Spleen (tissue), 7 donors: ENCODE results near the gene MIA2.

Experiments used
- POLR2AphosphoS5 ChIP-seq, 3 donors: sonication (generic); formaldehyde crosslinking; IDR thresholded peaks; one replicate each; pipeline ENCODE4 v1.5.1; 2017; ENCODE audit warnings: antibody characterized with exemption in 3 of 3
- TF ChIP-seq, protein P1 (sequence below), 11 experiments: fragments of 200-600 bp in 7 of 11; fragments of 450-650 bp in 4 of 11; sonication (generic) in 4 of 11; IDR thresholded peaks in 8 of 11; conservative IDR thresholded peaks in 3 of 11; 1 replicate in 7 of 11; 2 replicates in 4 of 11; pipeline versions ENCODE4 v1.4.0 to v1.8.0; 2016 to 2021; ENCODE audit warnings: antibody characterized with exemption in 11 of 11, inconsistent platforms in 4 of 11, mild to moderate bottlenecking in 1 of 11
- donor health status: DM: no; HTN: no; CAD: no; lungs with moderate emphysema.
- donor health status: DM: no; HTN: no; CAD: no.
- donor health status: DM: no; HTN: no; CAD: no.

DNA sequence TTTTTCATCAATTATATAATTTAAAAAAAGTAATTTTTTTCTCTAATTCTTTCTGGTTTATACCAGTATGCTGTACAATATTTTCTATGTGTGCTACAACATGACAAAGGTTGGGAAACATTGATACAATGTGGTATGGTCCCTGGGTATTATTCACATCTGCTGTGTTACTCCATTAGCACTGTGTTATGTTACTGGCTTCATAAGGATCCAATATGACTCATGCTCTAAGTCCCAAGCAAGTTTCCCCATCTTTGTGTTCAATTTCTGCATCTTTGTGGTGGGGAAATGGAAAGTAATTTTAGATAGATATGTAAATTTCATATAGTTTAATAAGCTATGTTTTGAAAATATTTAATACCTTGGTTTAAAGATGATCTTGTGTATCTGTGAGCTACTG is 162.7 kb downstream of the MIA2 start:
- no peak for TF ChIP-seq POLR2AphosphoS5 (IDR thresholded peaks at IDR 0.05)
- TF ChIP-seq, protein P1, sequence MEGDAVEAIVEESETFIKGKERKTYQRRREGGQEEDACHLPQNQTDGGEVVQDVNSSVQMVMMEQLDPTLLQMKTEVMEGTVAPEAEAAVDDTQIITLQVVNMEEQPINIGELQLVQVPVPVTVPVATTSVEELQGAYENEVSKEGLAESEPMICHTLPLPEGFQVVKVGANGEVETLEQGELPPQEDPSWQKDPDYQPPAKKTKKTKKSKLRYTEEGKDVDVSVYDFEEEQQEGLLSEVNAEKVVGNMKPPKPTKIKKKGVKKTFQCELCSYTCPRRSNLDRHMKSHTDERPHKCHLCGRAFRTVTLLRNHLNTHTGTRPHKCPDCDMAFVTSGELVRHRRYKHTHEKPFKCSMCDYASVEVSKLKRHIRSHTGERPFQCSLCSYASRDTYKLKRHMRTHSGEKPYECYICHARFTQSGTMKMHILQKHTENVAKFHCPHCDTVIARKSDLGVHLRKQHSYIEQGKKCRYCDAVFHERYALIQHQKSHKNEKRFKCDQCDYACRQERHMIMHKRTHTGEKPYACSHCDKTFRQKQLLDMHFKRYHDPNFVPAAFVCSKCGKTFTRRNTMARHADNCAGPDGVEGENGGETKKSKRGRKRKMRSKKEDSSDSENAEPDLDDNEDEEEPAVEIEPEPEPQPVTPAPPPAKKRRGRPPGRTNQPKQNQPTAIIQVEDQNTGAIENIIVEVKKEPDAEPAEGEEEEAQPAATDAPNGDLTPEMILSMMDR (IDR thresholded peaks at IDR 0.05 in 8 of 11, conservative IDR thresholded peaks at IDR 0.05 in 3 of 11) = no peak
